IMR-90 (cell line): ENCODE measurements around the gene MND1. TPM values are rescaled to one million over a fixed set of nuclear protein-coding genes. Genes with fewer than 3 reads are reported as not detected.

Experiments used
- ATAC-seq: fragments of 200-7000 bp; cut with Tn5 transposase; 2 replicates; pipeline ENCODE4 v1.9.1; 2020; ENCODE audit warnings: low read depth, mild to moderate bottlenecking, moderate library complexity
- BruUV-seq: library from RNA; stranded (reverse); fragments of 400-500 nt; replicated peaks from 2 replicates; lab custom pipeline; 2021; lab: Mats Ljungman, UMichigan
- CTCF ChIA-PET: fragments of 300-600 bp; formaldehyde crosslinking; extraction: SDS; loops from one replicate; lab custom pipeline; 2021; ENCODE audit warnings: antibody characterized with exemption; lab: Yijun Ruan, JAX
- POLR2A ChIA-PET: fragments of 300-600 bp; sonication (Branson Sonifier 250); formaldehyde crosslinking; loops from one replicate; lab custom pipeline; 2022; ENCODE audit warnings: antibody characterized with exemption; ENCODE audit not compliant: unreplicated experiment; lab: Charles Lee
- DNase-seq: peaks from one replicate; pipeline ENCODE4 v3.0.0; 2013
- H2AFZ ChIP-seq: replicated peaks from 2 replicates; pipeline ENCODE3; 2013; ENCODE audit warnings: low read length, mild to moderate bottlenecking; ENCODE audit not compliant: poor library complexity
- H2AK5ac ChIP-seq: 2 replicates; pipeline ENCODE4 v1.6.1; 2013; ENCODE audit warnings: low read depth, low read length, inconsistent platforms
- H2AK9ac ChIP-seq: replicated peaks from 2 replicates; pipeline ENCODE3; 2013; ENCODE audit warnings: mild to moderate bottlenecking, low read depth, low read length, moderate library complexity; ENCODE audit not compliant: poor library complexity
- H2BK120ac ChIP-seq: 2 replicates; pipeline ENCODE4 v1.6.1; 2013; ENCODE audit warnings: low read depth, low read length, inconsistent platforms
- H2BK15ac ChIP-seq: 3 replicates; pipeline ENCODE4 v1.6.1; 2013; ENCODE audit warnings: low read depth, low read length, inconsistent platforms
- H2BK20ac ChIP-seq: 2 replicates; pipeline ENCODE4 v1.6.1; 2013; ENCODE audit warnings: low read depth, mild to moderate bottlenecking, inconsistent platforms, low read length, moderate library complexity
- H2BK5ac ChIP-seq: 2 replicates; pipeline ENCODE4 v1.6.1; 2013; ENCODE audit warnings: mild to moderate bottlenecking, low read depth, low read length, inconsistent platforms; ENCODE audit not compliant: poor library complexity, severe bottlenecking
- H3K14ac ChIP-seq: replicated peaks from 2 replicates; pipeline ENCODE4 v1.6.1; 2013; ENCODE audit warnings: low read depth, low read length, inconsistent platforms
- H3K18ac ChIP-seq: 2 replicates; pipeline ENCODE4 v1.6.1; 2013; ENCODE audit warnings: low read depth, low read length, control low read depth
- H3K23ac ChIP-seq: 2 replicates; pipeline ENCODE4 v1.6.1; 2013; ENCODE audit warnings: low read depth, low read length, inconsistent platforms
- H3K27ac ChIP-seq: 2 replicates; pipeline ENCODE4 v1.5.1; 2013; ENCODE audit warnings: mild to moderate bottlenecking, control low read depth, low read length; ENCODE audit not compliant: insufficient read depth
- H3K27me3 ChIP-seq: 2 replicates; pipeline ENCODE4 v1.6.1; 2013; ENCODE audit warnings: low read length; ENCODE audit not compliant: control insufficient read depth, insufficient read depth
- H3K36me3 ChIP-seq: 2 replicates; pipeline ENCODE4 v1.6.1; 2013; ENCODE audit warnings: low read length, mixed read lengths; ENCODE audit not compliant: control insufficient read depth, insufficient read depth
- H3K4ac ChIP-seq: 2 replicates; pipeline ENCODE4 v1.6.1; 2013; ENCODE audit warnings: low read depth, low read length, inconsistent platforms
- H3K4me1 ChIP-seq: 2 replicates; pipeline ENCODE4 v1.6.1; 2013; ENCODE audit warnings: low read length, mixed read lengths; ENCODE audit not compliant: control insufficient read depth, insufficient read depth
- H3K4me2 ChIP-seq: 2 replicates; pipeline ENCODE4 v1.6.1; 2013; ENCODE audit warnings: low read depth, mild to moderate bottlenecking, control low read depth, low read length, moderate library complexity
- H3K4me3 ChIP-seq: 2 replicates; pipeline ENCODE4 v1.5.1; 2013; ENCODE audit warnings: low read depth, mild to moderate bottlenecking, control low read depth, low read length, moderate library complexity; ENCODE audit not compliant: insufficient read depth
- H3K56ac ChIP-seq: 2 replicates; pipeline ENCODE4 v1.6.1; 2013; ENCODE audit warnings: low read length, inconsistent platforms; ENCODE audit not compliant: insufficient read depth; ENCODE audit errors: extremely low read depth
- H3K79me1 ChIP-seq, 2 experiments: 2 replicates each; pipeline ENCODE4 v1.6.1; 2013; ENCODE audit warnings: low read length in 2 of 2, inconsistent platforms in 1 of 2, low read depth in 1 of 2
- H3K9ac ChIP-seq: 2 replicates; pipeline ENCODE4 v1.6.1; 2013; ENCODE audit warnings: low read depth, low read length, control low read depth
- H3K9me1 ChIP-seq: 2 replicates; pipeline ENCODE4 v1.6.1; 2013; ENCODE audit warnings: low read length, inconsistent platforms; ENCODE audit not compliant: insufficient read depth
- H3K9me3 ChIP-seq: 2 replicates; pipeline ENCODE4 v1.6.1; 2013; ENCODE audit warnings: low read length; ENCODE audit not compliant: control insufficient read depth, insufficient read depth
- H4K20me1 ChIP-seq: 2 replicates; pipeline ENCODE4 v1.6.1; 2013; ENCODE audit warnings: low read length, inconsistent platforms; ENCODE audit not compliant: insufficient read depth
- H4K5ac ChIP-seq: 2 replicates; pipeline ENCODE4 v1.6.1; 2013; ENCODE audit warnings: mild to moderate bottlenecking, low read depth, low read length, control low read depth
- H4K8ac ChIP-seq, 2 experiments: 2 replicates each; pipeline ENCODE4 v1.6.1; 2013; ENCODE audit warnings: low read depth in 2 of 2, low read length in 2 of 2, control low read depth in 1 of 2, inconsistent platforms in 1 of 2
- H4K91ac ChIP-seq: 2 replicates; pipeline ENCODE4 v1.6.1; 2013; ENCODE audit warnings: low read depth, low read length, inconsistent platforms; ENCODE audit not compliant: insufficient read depth
- FOS ChIP-seq: fragments of 150-350 bp; IDR thresholded peaks from 2 replicates; pipeline ENCODE4 v1.6.1; 2016; ENCODE audit warnings: low read depth, low read length
- MAFK ChIP-seq: IDR thresholded peaks from 2 replicates; pipeline ENCODE4 v1.6.1; 2012; ENCODE audit warnings: low read depth, low read length, improper control_type of control experiment
- MXI1 ChIP-seq: IDR thresholded peaks from 2 replicates; pipeline ENCODE4 v1.6.1; 2012; ENCODE audit warnings: low read depth, mild to moderate bottlenecking, low read length, moderate library complexity, borderline replicate concordance
- POLR2A ChIP-seq: IDR thresholded peaks from 2 replicates; pipeline ENCODE4 v1.6.1; 2012; ENCODE audit warnings: mild to moderate bottlenecking, low read depth, low read length
- RCOR1 ChIP-seq: IDR thresholded peaks from 2 replicates; pipeline ENCODE4 v1.6.1; 2012; ENCODE audit warnings: mild to moderate bottlenecking, low read length, improper control_type of control experiment; ENCODE audit not compliant: insufficient replicate concordance
- WGBS, 2 experiments: methylation state at CpG; one replicate each; pipeline versions ENCODE4 v1.1.5 to v1.1.7; 2013; ENCODE audit warnings: missing lambda C conversion rate in 2 of 2; ENCODE audit not compliant: insufficient read length in 1 of 2; ENCODE audit errors: extremely low coverage in 2 of 2; 5-methylcytosine and 5-hydroxymethylcytosine counted together
- dilution Hi-C: fragments of 300-500 bp; cut with HindIII; formaldehyde crosslinking; loops from one replicate; pipeline ENCODE4 v1.14.3; 2018; ENCODE audit warnings: low sequenced_read_pairs; ENCODE audit not compliant: unreplicated experiment
- in situ Hi-C: fragments of 300-500 bp; cut with MboI; formaldehyde crosslinking; loops from 3 replicates; pipeline ENCODE4 v1.14.3; 2019; ENCODE audit warnings: low sequenced_read_pairs, inconsistent platforms, mixed read lengths
- intact Hi-C: fragments of 100-400 bp; cut with micrococcal nuclease; formaldehyde crosslinking; loops from 2 replicates; pipeline ENCODE4 v1.10.0; 2022
- polyA plus RNA-seq, 3 experiments: library from polyadenylated mRNA; depleted of rRNA; stranded (reverse); fragments of >200 nt; gene quantifications; 2 replicates each; pipeline ENCODE4 v1.2.3, GENCODE V29; 2012; ENCODE audit warnings: low replicate concordance in 1 of 3
- total RNA-seq: library from RNA; depleted of rRNA; stranded (reverse); fragments of >200 nt; gene quantifications from 2 replicates; pipeline ENCODE4 v1.2.3, GENCODE V29; 2012

The MND1 gene
- total and polyA plus RNA-seq, 2 of the 4 experiments (the other 2 are of a cell fraction) = 0.36 to 3.5 TPM

DNA sequence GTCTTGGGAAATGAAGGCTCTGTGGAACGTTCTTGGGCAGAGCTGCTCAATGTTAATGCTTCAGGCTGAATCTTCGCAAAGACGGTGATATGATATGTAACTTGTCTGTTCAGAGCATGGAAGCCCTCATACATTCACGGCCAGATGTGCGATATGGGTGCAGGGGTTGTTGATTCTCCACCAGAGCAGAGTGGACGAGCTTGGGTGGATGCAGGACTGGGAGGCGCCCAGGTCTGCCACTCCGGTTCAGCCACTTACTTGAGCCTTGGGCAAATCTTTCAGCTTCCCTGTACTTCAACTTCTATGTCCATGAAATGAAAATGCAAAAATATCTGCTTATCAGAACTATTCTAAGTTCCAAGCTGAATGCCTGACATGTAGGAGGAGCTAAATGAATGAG is 47.4 kb upstream of the MND1 start:
- peak overlapping the region; percentile 74; the same call in 1 of the 2 replicates for H3K27ac ChIP-seq
- H3K9me1 ChIP-seq = peaks cover 12% of the 10 kb centered on the region; the same call in 1 of the 2 replicates
- no peak overlapping the region for H3K4me3 ChIP-seq
- TF ChIP-seq MAFK = no peak
- no peak for TF ChIP-seq RCOR1
- TF ChIP-seq FOS = no peak
- TF ChIP-seq POLR2A = no peak
- no peak for TF ChIP-seq MXI1
- WGBS, 2 experiments = 80% methylated on average over 3 of the region's 8 CpGs; no CpG with 5 or more reads in 1 of the 2 experiments
- H3K14ac ChIP-seq = 0 out of 2 replicates have a peak overlapping the region, but pooled peaks have one; percentile 18
- H2AFZ ChIP-seq = no peak overlapping the region
- no peak overlapping the region for H3K23ac ChIP-seq
- H3K36me3 ChIP-seq = peaks cover 18% of the 10 kb centered on the region
- H2BK120ac ChIP-seq = no peak overlapping the region
- peak overlapping the region; percentile 3; the same call in 1 of the 2 replicates for H3K4me2 ChIP-seq
- H3K4me1 ChIP-seq = peaks cover 20% of the 10 kb centered on the region
- intact Hi-C loops = loop anchor here (2.0 kb wide), 1 partner anchor 74 kb away; no protein-coding TSS in a partner anchor
- H3K18ac ChIP-seq = peak overlapping the region; percentile 58
- peak overlapping the region; percentile 32; the same call in 1 of the 2 replicates for H4K5ac ChIP-seq
- ATAC-seq = no peak
- dilution Hi-C loops = no loop called here
- H3K56ac ChIP-seq = no peak overlapping the region
- no peak for DNase-seq
- no peaks in the 10 kb centered on the region for H4K20me1 ChIP-seq
- in situ Hi-C loops = no loop called here
- no peaks in the 10 kb centered on the region for H3K27me3 ChIP-seq
- POLR2A ChIA-PET = no interaction called here
- H3K9me3 ChIP-seq = peaks cover 3% of the 10 kb centered on the region; the same call in 1 of the 2 replicates
- H2BK20ac ChIP-seq = peak overlapping the region; percentile 59
- CTCF ChIA-PET = interaction anchor here (1.1 to 1.6 kb wide), 2 partner anchors 19 to 275 kb away, joined by 3 read pairs; no protein-coding TSS in a partner anchor
- H3K79me1 ChIP-seq = peaks cover 0 to 12% of the 10 kb centered on the region in 2 experiments; a peak in 3 of 4 replicates
- peak overlapping the region; percentile 74 for H4K91ac ChIP-seq
- no peak overlapping the region for H2BK15ac ChIP-seq
- H4K8ac ChIP-seq = no peak overlapping the region
- no peak overlapping the region for H3K9ac ChIP-seq
- H2AK5ac ChIP-seq = peak overlapping the region; percentile 5; the same call in 1 of the 2 replicates
- no peak overlapping the region for H2BK5ac ChIP-seq
- H2AK9ac ChIP-seq = no peak overlapping the region
- BruUV-seq = no TSS peak
- H3K4ac ChIP-seq = peak overlapping the region; percentile 42; the same call in 1 of the 2 replicates
